Esophagus muscularis mucosa (tissue), 4 donors: Measurements from ENCODE around the gene ARSK. TPM values are rescaled to one million over a fixed set of nuclear protein-coding genes. Genes with fewer than 3 reads are reported as not detected.
"Not testable (repeated sequence)": the region's sequence is repeated elsewhere in the genome, so short reads cannot be mapped to it uniquely, and the experiment has no call there.

ENCODE experiments used
- DNase-seq: peaks from one replicate; pipeline ENCODE4 v3.0.0-alpha.2; 2017; ENCODE audit errors: extremely low spot score
- H3K27ac ChIP-seq, 4 donors: fragments of 200-600 bp; sonication (generic); replicated peaks in 1 of 4; 1 replicate in 3 of 4; 2 replicates in 1 of 4; pipeline ENCODE4 v1.5.1; 2016 to 2019; ENCODE audit warnings: mild to moderate bottlenecking in 1 of 4
- H3K27me3 ChIP-seq, 4 donors: fragments of 200-600 bp; sonication (generic); one replicate each; pipeline versions ENCODE4 v1.5.1 to v1.6.0; 2016 to 2019
- H3K36me3 ChIP-seq, 4 donors: fragments of 200-600 bp; sonication (generic); one replicate each; pipeline ENCODE4 v1.5.1; 2016 to 2019
- H3K4me1 ChIP-seq, 4 donors: fragments of 200-600 bp; sonication (generic); one replicate each; pipeline ENCODE4 v1.5.1; 2016 to 2019
- H3K4me3 ChIP-seq, 4 donors: fragments of 200-600 bp; sonication (generic); 1 replicate in 2 of 4; 2 replicates in 2 of 4; pipeline ENCODE4 v1.5.1; 2016 to 2019; ENCODE audit warnings: mild to moderate bottlenecking in 4 of 4, moderate library complexity in 1 of 4
- H3K9me3 ChIP-seq, 4 donors: fragments of 200-600 bp; sonication (generic); 1 replicate in 3 of 4; 2 replicates in 1 of 4; pipeline ENCODE4 v1.5.1; 2016 to 2019
- EP300 ChIP-seq: sonication (generic); formaldehyde crosslinking; IDR thresholded peaks from one replicate; pipeline ENCODE4 v1.6.1; 2017; ENCODE audit warnings: antibody characterized with exemption
- POLR2A ChIP-seq: fragments of 450-650 bp; IDR thresholded peaks from one replicate; pipeline ENCODE4 v1.6.1; 2017; ENCODE audit warnings: antibody characterized with exemption, moderate library complexity, mild to moderate bottlenecking, low read depth
- POLR2AphosphoS5 ChIP-seq, 2 donors: sonication (generic); formaldehyde crosslinking; IDR thresholded peaks; one replicate each; pipeline ENCODE4 v1.6.1; 2017; ENCODE audit warnings: antibody characterized with exemption in 2 of 2
- WGBS: methylation state at CpG from one replicate; pipeline ENCODE4 v1.1.5; 2018; 5-methylcytosine and 5-hydroxymethylcytosine counted together
- intact Hi-C: fragments of 100-400 bp; cut with DNase I; formaldehyde crosslinking; loops from one replicate; pipeline ENCODE4 v1.15.1; 2023
- total RNA-seq, 4 donors: library from RNA; depleted of rRNA; stranded (reverse); fragments of >200 nt; gene quantifications; one replicate each; pipeline versions ENCODE4 v1.1.0 to v1.2.1, GENCODE V29; 2016
- TF ChIP-seq, protein P1 (sequence below), 3 experiments: fragments of 200-600 bp in 2 of 3; fragments of 450-650 bp in 1 of 3; sonication (generic) in 2 of 3; IDR thresholded peaks; one replicate each; pipeline ENCODE4 v1.5.1; 2017 to 2019; ENCODE audit warnings: antibody characterized with exemption in 3 of 3, mild to moderate bottlenecking in 2 of 3, moderate library complexity in 1 of 3

ARSK gene
- total RNA-seq, 4 donors from 2014 or later: 5.0 to 7.3 (median 6.7) TPM

DNA sequence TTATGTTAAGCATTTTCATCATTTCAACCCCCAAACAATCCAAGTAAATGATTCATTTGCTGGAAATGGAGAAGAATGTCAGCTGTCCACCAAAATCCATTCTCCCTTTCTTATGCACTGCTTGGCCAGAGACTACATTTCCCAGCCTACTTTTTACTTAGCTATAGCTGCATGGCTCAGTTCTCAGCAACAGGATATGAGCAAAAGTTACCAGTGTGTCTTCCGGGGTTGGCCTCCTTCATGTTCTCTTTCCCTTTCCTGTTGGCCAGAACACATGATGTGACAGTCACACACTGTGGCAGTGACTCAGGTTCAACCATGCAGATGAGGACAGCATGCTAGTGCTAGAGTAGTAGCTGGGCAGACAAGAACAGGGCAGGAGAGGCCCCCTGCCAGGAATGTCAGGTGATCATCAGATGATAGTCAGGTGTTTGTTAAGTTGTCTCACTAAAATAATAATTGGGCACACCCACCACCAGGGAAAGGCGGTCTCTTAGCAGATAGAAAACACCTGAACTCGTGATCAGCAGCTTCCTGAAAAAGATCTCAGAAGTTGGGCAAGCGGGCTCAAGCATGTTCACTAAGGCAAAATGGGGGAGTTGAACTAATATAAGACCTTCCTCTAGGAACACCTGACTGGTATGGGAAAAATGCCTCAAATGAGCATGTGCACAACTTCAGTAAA lies 77.2 kb downstream of the ARSK start:
- Histone ChIP-seq H3K27ac (no peak overlapping the region), H3K36me3 (no peaks in the 10 kb centered on the region), H3K4me3 (no peak overlapping the region), H3K9me3 (no peaks in the 10 kb centered on the region), H3K27me3 (no peaks in the 10 kb centered on the region), H3K4me1 (peaks cover 7 to 14% (median 12%) of the 10 kb centered on the region in 4 donors)
- WGBS: 87% methylated on average over 4 of the region's 4 CpGs
- peak in 1 of 2 donors; percentile 25 for TF ChIP-seq POLR2AphosphoS5 (IDR thresholded peaks at IDR 0.05)
- TF ChIP-seq POLR2A: no peak
- peak; percentile 83 for DNase-seq
- intact Hi-C loops: no loop called here

- H3K27ac ChIP-seq, H3K36me3 ChIP-seq, H3K9me3 ChIP-seq, intact Hi-C loops, H3K4me3 ChIP-seq, DNase-seq, H3K27me3 ChIP-seq: not testable (repeated sequence)
- WGBS: 100% methylated on average over 2 of the region's 2 CpGs
- peaks cover 7 to 14% (median 12%) of the 10 kb centered on the region in 4 donors for H3K4me1 ChIP-seq
Observed at GRCh38 chr5:95632942-95633341, 78.0 kb downstream of the ARSK start.

GRCh38 chr5:95633671-95634070 lies 78.8 kb downstream of the ARSK start:
- Histone ChIP-seq H3K4me3 (no peak overlapping the region), H3K27ac (no peak overlapping the region), H3K4me1 (peaks cover 7 to 14% (median 12%) of the 10 kb centered on the region in 4 donors), H3K27me3 (no peaks in the 10 kb centered on the region), H3K9me3 (no peaks in the 10 kb centered on the region), H3K36me3 (no peaks in the 10 kb centered on the region)
- TF ChIP-seq POLR2AphosphoS5 (IDR thresholded peaks at IDR 0.05) (no peak), POLR2A (no peak), EP300 (no peak)
- TF ChIP-seq, protein P1, sequence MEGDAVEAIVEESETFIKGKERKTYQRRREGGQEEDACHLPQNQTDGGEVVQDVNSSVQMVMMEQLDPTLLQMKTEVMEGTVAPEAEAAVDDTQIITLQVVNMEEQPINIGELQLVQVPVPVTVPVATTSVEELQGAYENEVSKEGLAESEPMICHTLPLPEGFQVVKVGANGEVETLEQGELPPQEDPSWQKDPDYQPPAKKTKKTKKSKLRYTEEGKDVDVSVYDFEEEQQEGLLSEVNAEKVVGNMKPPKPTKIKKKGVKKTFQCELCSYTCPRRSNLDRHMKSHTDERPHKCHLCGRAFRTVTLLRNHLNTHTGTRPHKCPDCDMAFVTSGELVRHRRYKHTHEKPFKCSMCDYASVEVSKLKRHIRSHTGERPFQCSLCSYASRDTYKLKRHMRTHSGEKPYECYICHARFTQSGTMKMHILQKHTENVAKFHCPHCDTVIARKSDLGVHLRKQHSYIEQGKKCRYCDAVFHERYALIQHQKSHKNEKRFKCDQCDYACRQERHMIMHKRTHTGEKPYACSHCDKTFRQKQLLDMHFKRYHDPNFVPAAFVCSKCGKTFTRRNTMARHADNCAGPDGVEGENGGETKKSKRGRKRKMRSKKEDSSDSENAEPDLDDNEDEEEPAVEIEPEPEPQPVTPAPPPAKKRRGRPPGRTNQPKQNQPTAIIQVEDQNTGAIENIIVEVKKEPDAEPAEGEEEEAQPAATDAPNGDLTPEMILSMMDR (IDR thresholded peaks at IDR 0.05): no peak
- intact Hi-C loops: no loop called here
- WGBS: 93% methylated on average over 3 of the region's 3 CpGs
- DNase-seq: no peak

DNA sequence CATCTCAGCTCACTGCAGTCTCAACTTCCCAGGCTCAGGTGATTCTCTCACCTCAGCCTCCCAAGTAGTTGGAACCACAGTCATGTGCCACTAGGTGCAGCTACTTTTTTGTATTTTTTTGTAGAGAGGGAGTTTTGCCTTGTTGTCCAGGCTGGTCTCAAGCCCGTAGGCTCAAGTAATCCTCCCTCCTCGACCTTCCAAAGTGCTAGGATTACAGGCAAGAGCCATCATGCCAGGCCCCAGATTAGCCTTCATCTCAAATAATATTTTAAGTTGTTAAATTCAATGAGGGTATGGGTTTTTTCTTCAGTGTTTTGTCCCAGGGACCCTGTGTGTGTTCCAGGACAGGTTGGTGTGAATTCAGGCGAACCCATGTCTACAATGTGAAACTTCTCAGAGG lies 79.2 kb downstream of the ARSK start:
- intact Hi-C loops: no loop called here
- DNase-seq: peak; percentile 64
- H3K27ac ChIP-seq: no peak overlapping the region
- no peak for TF ChIP-seq POLR2A
- TF ChIP-seq, protein P1 (IDR thresholded peaks at IDR 0.05): no peak
- TF ChIP-seq EP300: no peak
- TF ChIP-seq POLR2AphosphoS5 (IDR thresholded peaks at IDR 0.05): no peak
- no peaks in the 10 kb centered on the region for H3K36me3 ChIP-seq
- no peaks in the 10 kb centered on the region for H3K27me3 ChIP-seq
- H3K4me1 ChIP-seq: peaks cover 7 to 14% (median 12%) of the 10 kb centered on the region in 4 donors
- H3K9me3 ChIP-seq: no peaks in the 10 kb centered on the region
- WGBS: 98% methylated on average over 3 of the region's 3 CpGs
- no peak overlapping the region for H3K4me3 ChIP-seq

- no peak overlapping the region for H3K4me3 ChIP-seq
- no peaks in the 10 kb centered on the region for H3K4me1 ChIP-seq
- no peaks in the 10 kb centered on the region for H3K36me3 ChIP-seq
- H3K27me3 ChIP-seq: no peaks in the 10 kb centered on the region
- H3K9me3 ChIP-seq: no peaks in the 10 kb centered on the region
- intact Hi-C loops: no loop called here
- DNase-seq: no peak
- TF ChIP-seq EP300 (no peak), POLR2AphosphoS5 (IDR thresholded peaks at IDR 0.05) (no peak), POLR2A (no peak)
- TF ChIP-seq, protein P1 (IDR thresholded peaks at IDR 0.05): no peak
- no peak overlapping the region for H3K27ac ChIP-seq
- 79% methylated on average over 3 of the region's 3 CpGs for WGBS
Observed at GRCh38 chr5:95638632-95639031, 83.7 kb downstream of the ARSK start.
